Stimulated activated CD4-positive, alpha-beta T cell treated with anti-CD3 and anti-CD28 coated beads, Interleukin-12 subunit alpha, Interleukin-12 subunit beta, amount 100 ng/mL, for 24 hours (primary cell): Measurements from ENCODE around the gene SCUBE1.
"Not testable (repeated sequence)": the region's sequence is repeated elsewhere in the genome, so short reads cannot be mapped to it uniquely, and the experiment has no call there.

Experiments
- DNase-seq, 2 experiments: peaks; one replicate each; pipeline ENCODE4 v3.0.0-alpha.2; 2020; ENCODE audit warnings: low read depth in 2 of 2

SCUBE1 gene

GRCh38 chr22:43356881-43357280 is 13.7 kb upstream of the SCUBE1 start:
- no peak for DNase-seq

GRCh38 chr22:43355688-43356087 is 12.5 kb upstream of the SCUBE1 start:
- DNase-seq = not testable (repeated sequence)

GRCh38 chr22:43351966-43352345 is 8.8 kb upstream of the SCUBE1 start:
- DNase-seq = no peak

- DNase-seq = no peak
Measured at GRCh38 chr22:43349636-43350035, 6.5 kb upstream of the SCUBE1 start.

GRCh38 chr22:43346521-43346929 is 3.4 kb upstream of the SCUBE1 start:
- DNase-seq = peak; percentile 22 to 57

- no peak for DNase-seq
Measured at GRCh38 chr22:43345761-43346301, 2.7 kb upstream of the SCUBE1 start.

- no peak for DNase-seq
Measured at GRCh38 chr22:43345356-43345755, 2.2 kb upstream of the SCUBE1 start.

- DNase-seq = no peak
Measured at GRCh38 chr22:43344520-43344787, 1.3 kb upstream of the SCUBE1 start.

GRCh38 chr22:43343670-43344519 is 723 bp upstream of the SCUBE1 start:
- DNase-seq = no peak

GRCh38 chr22:43342347-43343261 is 568 bp downstream of the SCUBE1 start:
- DNase-seq = no peak

GRCh38 chr22:43341565-43341964 is 1.6 kb downstream of the SCUBE1 start:
- no peak for DNase-seq

GRCh38 chr22:43338766-43339345 is 4.3 kb downstream of the SCUBE1 start:
- no peak for DNase-seq

- no peak for DNase-seq
Measured at GRCh38 chr22:43337946-43338345, 5.2 kb downstream of the SCUBE1 start.

- DNase-seq = no peak
Measured at GRCh38 chr22:43337385-43337784, 5.8 kb downstream of the SCUBE1 start.

GRCh38 chr22:43334378-43334777 is 8.8 kb downstream of the SCUBE1 start:
- DNase-seq = no peak

GRCh38 chr22:43333978-43334377 is 9.2 kb downstream of the SCUBE1 start:
- DNase-seq = no peak

- no peak for DNase-seq
Measured at GRCh38 chr22:43333156-43333555, 10.0 kb downstream of the SCUBE1 start.

- DNase-seq = no peak
Measured at GRCh38 chr22:43331698-43332097, 11.5 kb downstream of the SCUBE1 start.

GRCh38 chr22:43331069-43331451 is 12.1 kb downstream of the SCUBE1 start:
- DNase-seq = no peak

- no peak for DNase-seq
Measured at GRCh38 chr22:43330178-43331068, 12.7 kb downstream of the SCUBE1 start.

GRCh38 chr22:43329061-43329460 is 14.1 kb downstream of the SCUBE1 start:
- DNase-seq = no peak

GRCh38 chr22:43327157-43327438 is 16.1 kb downstream of the SCUBE1 start:
- no peak for DNase-seq
